IgD-negative memory B cell (primary cell): ENCODE data around the gene SRC. TPM values are rescaled to one million over a fixed set of nuclear protein-coding genes. Genes with fewer than 3 reads are reported as not detected.

ENCODE experiments used
- H3K27ac Mint-ChIP-seq, 3 donors: one replicate each; pipeline ENCODE4 v1.8.0; 2020 to 2022; ENCODE audit warnings: mild to moderate bottlenecking in 3 of 3, mixed read lengths in 3 of 3, moderate library complexity in 1 of 3
- H3K27me3 Mint-ChIP-seq: one replicate; pipeline ENCODE4 v1.8.0; 2021; ENCODE audit warnings: mixed read lengths
- H3K36me3 Mint-ChIP-seq: one replicate; pipeline ENCODE4 v1.8.0; 2020; ENCODE audit warnings: mild to moderate bottlenecking, mixed read lengths
- H3K4me1 Mint-ChIP-seq, 3 donors: one replicate each; pipeline ENCODE4 v1.8.0; 2020 to 2022; ENCODE audit warnings: mixed read lengths in 3 of 3, mild to moderate bottlenecking in 1 of 3
- H3K4me3 Mint-ChIP-seq, 4 donors: one replicate each; pipeline ENCODE4 v1.8.0; 2020 to 2022; ENCODE audit warnings: mild to moderate bottlenecking in 4 of 4, mixed read lengths in 4 of 4, moderate library complexity in 3 of 4
- H3K9me3 Mint-ChIP-seq, 3 donors: one replicate each; pipeline ENCODE4 v1.8.0; 2020 to 2021; ENCODE audit warnings: mixed read lengths in 3 of 3, mild to moderate bottlenecking in 1 of 3
- polyA plus RNA-seq: library from polyadenylated mRNA; unstranded; fragments of 300-500 nt; fragmentation: Illumina TruSeq; gene quantifications from one replicate; pipeline ENCODE4 v1.2.3, GENCODE V29; 2021

SRC gene
- polyA plus RNA-seq, 1 donor from 2014 or later = 2.3 TPM

GRCh38 chr20:37325206-37325605 lies 20.7 kb upstream of the SRC start:
- Mint-ChIP-seq H3K4me3 (no peak overlapping the region), H3K27me3 (no peaks in the 10 kb centered on the region), H3K27ac (no peak overlapping the region)

GRCh38 chr20:37326666-37327065 lies 19.3 kb upstream of the SRC start:
- no peaks in the 10 kb centered on the region for H3K36me3 Mint-ChIP-seq
- H3K4me3 Mint-ChIP-seq = no peak overlapping the region
- H3K9me3 Mint-ChIP-seq = peaks cover 0 to 2% (median 0%) of the 10 kb centered on the region in 3 donors
- no peak overlapping the region for H3K27ac Mint-ChIP-seq
- no peaks in the 10 kb centered on the region for H3K27me3 Mint-ChIP-seq
- no peaks in the 10 kb centered on the region for H3K4me1 Mint-ChIP-seq

More at GRCh38 chr20:37325206-37325605, 20.7 kb upstream of the SRC start:
- H3K9me3 Mint-ChIP-seq = peaks cover 0 to 2% (median 0%) of the 10 kb centered on the region in 3 donors
- no peaks in the 10 kb centered on the region for H3K4me1 Mint-ChIP-seq
- peaks cover 3% of the 10 kb centered on the region for H3K36me3 Mint-ChIP-seq

GRCh38 chr20:37327748-37328147 lies 18.2 kb upstream of the SRC start:
- Mint-ChIP-seq H3K9me3 (peaks cover 0 to 2% (median 0%) of the 10 kb centered on the region in 3 donors), H3K4me3 (no peak overlapping the region), H3K4me1 (no peaks in the 10 kb centered on the region), H3K27me3 (no peaks in the 10 kb centered on the region), H3K27ac (no peak overlapping the region), H3K36me3 (no peaks in the 10 kb centered on the region)

- Mint-ChIP-seq H3K4me3 (peak overlapping the region in 1 of 4 donors; percentile 37), H3K36me3 (no peaks in the 10 kb centered on the region), H3K27ac (peak overlapping the region in 1 of 3 donors; percentile 8), H3K9me3 (no peaks in the 10 kb centered on the region), H3K27me3 (no peaks in the 10 kb centered on the region), H3K4me1 (no peaks in the 10 kb centered on the region)
These were observed 17.6 kb upstream of the SRC start for GRCh38 chr20:37328149-37328945.

- H3K9me3 Mint-ChIP-seq = no peaks in the 10 kb centered on the region
- H3K4me3 Mint-ChIP-seq = no peak overlapping the region
- no peaks in the 10 kb centered on the region for H3K36me3 Mint-ChIP-seq
- H3K4me1 Mint-ChIP-seq = peaks cover 0 to 7% (median 6%) of the 10 kb centered on the region in 3 donors
- no peak overlapping the region for H3K27ac Mint-ChIP-seq
- H3K27me3 Mint-ChIP-seq = no peaks in the 10 kb centered on the region
These were observed 16.3 kb upstream of the SRC start for GRCh38 chr20:37329481-37330165.

- Mint-ChIP-seq H3K36me3 (no peaks in the 10 kb centered on the region), H3K4me1 (peaks cover 1 to 8% (median 6%) of the 10 kb centered on the region in 3 donors), H3K27me3 (no peaks in the 10 kb centered on the region), H3K9me3 (no peaks in the 10 kb centered on the region), H3K27ac (no peak overlapping the region), H3K4me3 (no peak overlapping the region)
These were observed 15.6 kb upstream of the SRC start for GRCh38 chr20:37330316-37330715.

- Mint-ChIP-seq H3K9me3 (no peaks in the 10 kb centered on the region), H3K27me3 (no peaks in the 10 kb centered on the region), H3K4me3 (no peak overlapping the region)
These were observed 14.7 kb upstream of the SRC start for GRCh38 chr20:37331060-37331857.

GRCh38 chr20:37333130-37333847 lies 12.7 kb upstream of the SRC start:
- no peaks in the 10 kb centered on the region for H3K36me3 Mint-ChIP-seq
- no peaks in the 10 kb centered on the region for H3K9me3 Mint-ChIP-seq
- peaks cover 21 to 28% (median 27%) of the 10 kb centered on the region in 3 donors for H3K4me1 Mint-ChIP-seq
- H3K27ac Mint-ChIP-seq = no peak overlapping the region
- H3K4me3 Mint-ChIP-seq = peak overlapping the region in 2 of 4 donors; percentile 28 to 37
- H3K27me3 Mint-ChIP-seq = no peaks in the 10 kb centered on the region

More at GRCh38 chr20:37331060-37331857, 14.7 kb upstream of the SRC start:
- no peak overlapping the region for H3K27ac Mint-ChIP-seq
- no peaks in the 10 kb centered on the region for H3K36me3 Mint-ChIP-seq
- H3K4me1 Mint-ChIP-seq = peaks cover 11 to 17% (median 14%) of the 10 kb centered on the region in 3 donors

GRCh38 chr20:37333848-37334318 lies 12.1 kb upstream of the SRC start:
- Mint-ChIP-seq H3K27ac (peak overlapping the region in 1 of 3 donors; percentile 93), H3K36me3 (no peaks in the 10 kb centered on the region), H3K4me1 (peaks cover 21 to 28% (median 27%) of the 10 kb centered on the region in 3 donors), H3K4me3 (peak overlapping the region in 2 of 4 donors; percentile 23 to 37), H3K27me3 (no peaks in the 10 kb centered on the region), H3K9me3 (no peaks in the 10 kb centered on the region)

- H3K36me3 Mint-ChIP-seq = no peaks in the 10 kb centered on the region
- no peaks in the 10 kb centered on the region for H3K27me3 Mint-ChIP-seq
- peak overlapping the region in 1 of 3 donors; percentile 93 for H3K27ac Mint-ChIP-seq
- peaks cover 21 to 28% (median 27%) of the 10 kb centered on the region in 3 donors for H3K4me1 Mint-ChIP-seq
- H3K9me3 Mint-ChIP-seq = no peaks in the 10 kb centered on the region
- no peak overlapping the region for H3K4me3 Mint-ChIP-seq
These were observed 11.5 kb upstream of the SRC start for GRCh38 chr20:37334450-37334849.

GRCh38 chr20:37335642-37336368 lies 10.1 kb upstream of the SRC start:
- no peaks in the 10 kb centered on the region for H3K9me3 Mint-ChIP-seq
- H3K4me1 Mint-ChIP-seq = peaks cover 21 to 28% (median 27%) of the 10 kb centered on the region in 3 donors

GRCh38 chr20:37336369-37337207 lies 9.4 kb upstream of the SRC start:
- no peaks in the 10 kb centered on the region for H3K9me3 Mint-ChIP-seq
- H3K4me3 Mint-ChIP-seq = peak overlapping the region; percentile 63 to 89 (median 78)
- H3K36me3 Mint-ChIP-seq = no peaks in the 10 kb centered on the region
- H3K27ac Mint-ChIP-seq = peak overlapping the region; percentile 53 to 95 (median 81)
- no peaks in the 10 kb centered on the region for H3K27me3 Mint-ChIP-seq
- H3K4me1 Mint-ChIP-seq = peaks cover 21 to 28% (median 27%) of the 10 kb centered on the region in 3 donors

More at GRCh38 chr20:37335642-37336368, 10.1 kb upstream of the SRC start:
- H3K4me3 Mint-ChIP-seq = peak overlapping the region; percentile 63 to 89 (median 78)
- H3K27me3 Mint-ChIP-seq = no peaks in the 10 kb centered on the region
- peak overlapping the region; percentile 53 to 87 (median 81) for H3K27ac Mint-ChIP-seq
- H3K36me3 Mint-ChIP-seq = no peaks in the 10 kb centered on the region
